H1 (cell line): ENCODE data around the gene IL23A. TPM values are rescaled to one million over a fixed set of nuclear protein-coding genes. Genes with fewer than 3 reads are reported as not detected.

Experiments
- CTCF ChIA-PET: fragments of 300-600 bp; sonication (Branson Sonifier 250); formaldehyde crosslinking; loops from one replicate; lab custom pipeline; 2021; ENCODE audit not compliant: partially characterized antibody; lab: Charles Lee
- POLR2A ChIA-PET: fragments of 300-600 bp; sonication (Branson Sonifier 250); formaldehyde crosslinking; loops from one replicate; lab custom pipeline; 2021; ENCODE audit warnings: inconsistent platforms; ENCODE audit not compliant: partially characterized antibody; lab: Charles Lee
- DNase-seq, 2 experiments: peaks; one replicate each; pipeline versions ENCODE4 v3.0.0 to v3.0.0-alpha.2; 2010 to 2022; ENCODE audit warnings: low spot score in 2 of 2, low read depth in 1 of 2, mixed read lengths in 1 of 2
- FAIRE-seq: peaks from 2 replicates; lab custom pipeline; 2011; peaks lifted over from hg19 to GRCh38; lab: Jason Lieb, UNC
- H2AFZ ChIP-seq: 2 replicates; pipeline ENCODE4 v1.8.1; 2012; ENCODE audit warnings: low read length, inconsistent platforms
- H2AK5ac ChIP-seq: 2 replicates; pipeline ENCODE4 v1.6.1; 2013; ENCODE audit warnings: low read depth, low read length
- H2BK120ac ChIP-seq: replicated peaks from 2 replicates; pipeline ENCODE3; 2013; ENCODE audit warnings: low read depth, low read length, inconsistent platforms
- H2BK12ac ChIP-seq: 2 replicates; pipeline ENCODE4 v1.6.1; 2013; ENCODE audit warnings: low read depth, low read length
- H2BK15ac ChIP-seq: 2 replicates; pipeline ENCODE4 v1.6.1; 2013; ENCODE audit warnings: low read length
- H2BK20ac ChIP-seq: 2 replicates; pipeline ENCODE4 v1.6.1; 2013; ENCODE audit warnings: low read length
- H2BK5ac ChIP-seq: 2 replicates; pipeline ENCODE4 v1.6.1; 2013; ENCODE audit warnings: low read depth, low read length
- H3K14ac ChIP-seq: 2 replicates; pipeline ENCODE4 v1.6.1; 2013; ENCODE audit warnings: inconsistent platforms; ENCODE audit not compliant: insufficient read length
- H3K18ac ChIP-seq: 2 replicates; pipeline ENCODE4 v1.6.1; 2013; ENCODE audit warnings: low read length; ENCODE audit errors: extremely low read depth
- H3K23ac ChIP-seq: 2 replicates; pipeline ENCODE4 v1.6.1; 2013; ENCODE audit warnings: inconsistent platforms; ENCODE audit not compliant: insufficient read length
- H3K23me2 ChIP-seq: 2 replicates; pipeline ENCODE4 v1.6.1; 2013; ENCODE audit warnings: low read depth, low read length
- H3K27ac ChIP-seq: 2 replicates; pipeline ENCODE4 v1.6.1; 2011; ENCODE audit warnings: low read depth, low read length, inconsistent platforms
- H3K27me3 ChIP-seq, 4 experiments: replicated peaks in 1 of 4; 1 replicate in 1 of 4; 2 replicates in 3 of 4; pipeline versions ENCODE4 v1.6.1 to v1.8.1; 2011 to 2013; ENCODE audit warnings: low read length in 3 of 4, mild to moderate bottlenecking in 3 of 4, inconsistent platforms in 2 of 4, mixed read lengths in 2 of 4, moderate library complexity in 1 of 4; ENCODE audit not compliant: control insufficient read depth in 3 of 4, insufficient read depth in 3 of 4; ENCODE audit errors: extremely low read depth in 1 of 4
- H3K36me3 ChIP-seq, 4 experiments: 2 replicates each; pipeline versions ENCODE4 v1.6.1 to v1.8.1; 2011 to 2013; ENCODE audit warnings: mild to moderate bottlenecking in 4 of 4, low read length in 3 of 4, moderate library complexity in 2 of 4, control low read depth in 1 of 4, inconsistent platforms in 1 of 4; ENCODE audit not compliant: insufficient read depth in 4 of 4, control insufficient read depth in 2 of 4
- H3K4ac ChIP-seq: replicated peaks from 2 replicates; pipeline ENCODE3; 2013; ENCODE audit warnings: low read length, low read depth, mixed read lengths, inconsistent platforms; ENCODE audit not compliant: insufficient read length
- H3K4me1 ChIP-seq, 4 experiments: replicated peaks in 1 of 4; 1 replicate in 1 of 4; 2 replicates in 3 of 4; pipeline versions ENCODE4 v1.6.1 to v1.8.1; 2011 to 2013; ENCODE audit warnings: low read length in 3 of 4, inconsistent platforms in 2 of 4, mixed read lengths in 1 of 4; ENCODE audit not compliant: insufficient read depth in 4 of 4, control insufficient read depth in 3 of 4
- H3K4me2 ChIP-seq, 2 experiments: 2 replicates each; pipeline versions ENCODE4 v1.6.1 to v1.8.1; 2011 to 2013; ENCODE audit warnings: low read depth in 2 of 2, low read length in 2 of 2, control low read depth in 1 of 2, inconsistent platforms in 1 of 2, mild to moderate bottlenecking in 1 of 2; ENCODE audit not compliant: insufficient read depth in 1 of 2
- H3K4me3 ChIP-seq, 4 experiments: fragments of 200-600, 300-600 bp in 1 of 4; sonication (generic), shearing (Covaris generic), sonication (Bioruptor Twin) in 1 of 4; 2 replicates each; pipeline versions ENCODE4 v1.5.1 to v1.8.1; 2011 to 2016; ENCODE audit warnings: low read length in 4 of 4, low read depth in 3 of 4, control low read depth in 2 of 4, inconsistent platforms in 2 of 4, mild to moderate bottlenecking in 2 of 4, mixed read lengths in 1 of 4, moderate library complexity in 1 of 4; ENCODE audit not compliant: insufficient read depth in 2 of 4; ENCODE audit errors: extremely low read depth in 1 of 4
- H3K56ac ChIP-seq: replicated peaks from 2 replicates; pipeline ENCODE3; 2013; ENCODE audit warnings: low read depth, mild to moderate bottlenecking, mixed read lengths, low read length, inconsistent platforms; ENCODE audit not compliant: insufficient read length
- H3K79me1 ChIP-seq: 2 replicates; pipeline ENCODE4 v1.6.1; 2013; ENCODE audit warnings: low read depth, low read length, control low read depth
- H3K79me2 ChIP-seq, 2 experiments: 2 replicates each; pipeline versions ENCODE4 v1.6.1 to v1.8.1; 2012 to 2013; ENCODE audit warnings: low read length in 2 of 2, mild to moderate bottlenecking in 2 of 2, inconsistent platforms in 1 of 2; ENCODE audit not compliant: insufficient read depth in 2 of 2, control insufficient read depth in 1 of 2
- H3K9ac ChIP-seq, 4 experiments: replicated peaks in 1 of 4; 1 replicate in 1 of 4; 2 replicates in 3 of 4; pipeline versions ENCODE4 v1.6.1 to v1.8.1; 2011 to 2013; ENCODE audit warnings: low read depth in 3 of 4, low read length in 3 of 4, control low read depth in 2 of 4, mild to moderate bottlenecking in 2 of 4, moderate library complexity in 2 of 4, inconsistent platforms in 1 of 4; ENCODE audit errors: extremely low read depth in 1 of 4
- H3K9me3 ChIP-seq, 2 experiments: 2 replicates each; pipeline versions ENCODE4 v1.6.1 to v1.8.1; 2012 to 2013; ENCODE audit warnings: mild to moderate bottlenecking in 2 of 2, moderate library complexity in 2 of 2, control low read depth in 1 of 2, inconsistent platforms in 1 of 2, low read depth in 1 of 2, low read length in 1 of 2, mixed read lengths in 1 of 2; ENCODE audit not compliant: insufficient read depth in 2 of 2
- H4K20me1 ChIP-seq, 2 experiments: replicated peaks in 1 of 2; 2 replicates each; pipeline versions ENCODE3 to v1.8.1; 2011 to 2013; ENCODE audit warnings: inconsistent platforms in 2 of 2, low read length in 2 of 2, mild to moderate bottlenecking in 1 of 2; ENCODE audit not compliant: insufficient read depth in 2 of 2, control insufficient read depth in 1 of 2
- H4K5ac ChIP-seq: 2 replicates; pipeline ENCODE4 v1.6.1; 2013; ENCODE audit warnings: low read length, low read depth, mixed read lengths, inconsistent platforms; ENCODE audit not compliant: insufficient read length
- H4K8ac ChIP-seq: 2 replicates; pipeline ENCODE4 v1.8.0; 2013; ENCODE audit warnings: mild to moderate bottlenecking, moderate library complexity, low read length, inconsistent platforms; ENCODE audit not compliant: insufficient read depth; ENCODE audit errors: extremely low read depth
- H4K91ac ChIP-seq: replicated peaks from 2 replicates; pipeline ENCODE3; 2013; ENCODE audit warnings: low read length, mixed read lengths, inconsistent platforms; ENCODE audit not compliant: insufficient read length
- CREB1 ChIP-seq: IDR thresholded peaks from 2 replicates; pipeline ENCODE4 v1.6.1; 2012; ENCODE audit warnings: inconsistent platforms
- GTF2F1 ChIP-seq: IDR thresholded peaks from 2 replicates; pipeline ENCODE4 v1.6.1; 2012; ENCODE audit warnings: low read depth, low read length, improper control_type of control experiment, borderline replicate concordance
- HDAC6 ChIP-seq: IDR thresholded peaks from one replicate; pipeline ENCODE4 v1.7.1; 2012; ENCODE audit warnings: low read depth, mild to moderate bottlenecking, inconsistent platforms, low read length, moderate library complexity
- JUN ChIP-seq: IDR thresholded peaks from 2 replicates; pipeline ENCODE4 v1.6.1; 2011; ENCODE audit warnings: low read depth, mild to moderate bottlenecking, improper control_type of control experiment, low read length
- NRF1 ChIP-seq: IDR thresholded peaks from 2 replicates; pipeline ENCODE4 v1.6.1; 2011; ENCODE audit warnings: mild to moderate bottlenecking, low read depth, low read length, improper control_type of control experiment
- RXRA ChIP-seq: IDR thresholded peaks from 2 replicates; pipeline ENCODE4 v1.6.1; 2011; ENCODE audit warnings: low read depth, mild to moderate bottlenecking, low read length, moderate library complexity; ENCODE audit not compliant: insufficient read depth
- SAP30 ChIP-seq: fragments of 300-600 bp; sonication (generic); IDR thresholded peaks from 2 replicates; pipeline ENCODE4 v1.7.1; 2012; ENCODE audit warnings: low read length, moderate library complexity, mild to moderate bottlenecking, inconsistent platforms; ENCODE audit not compliant: insufficient read depth, insufficient replicate concordance
- SUZ12 ChIP-seq: fragments of 200-600 bp; sonication (generic); IDR thresholded peaks from 2 replicates; pipeline ENCODE4 v1.6.1; 2012; ENCODE audit warnings: mild to moderate bottlenecking, inconsistent platforms, low read length, moderate library complexity, mixed read lengths
- TBP ChIP-seq: IDR thresholded peaks from 2 replicates; pipeline ENCODE4 v1.6.1; 2011; ENCODE audit warnings: low read depth, low read length, improper control_type of control experiment
- WGBS, 2 experiments: shearing (Covaris generic) in 1 of 2; methylation state at CpG; one replicate each; pipeline versions ENCODE4 v1.1.6 to v1.1.7; 2013 to 2015; ENCODE audit warnings: low lambda C conversion rate in 2 of 2, mixed read lengths in 2 of 2, inconsistent platforms in 1 of 2, low coverage in 1 of 2, missing lambda C conversion rate in 1 of 2; ENCODE audit not compliant: insufficient replicate concordance in 2 of 2, insufficient coverage in 1 of 2, insufficient read length in 1 of 2; ENCODE audit errors: extremely low coverage in 1 of 2, missing lambda C conversion rate in 1 of 2; 5-methylcytosine and 5-hydroxymethylcytosine counted together
- polyA plus RNA-seq, 7 experiments: library from polyadenylated mRNA; depleted of rRNA in 3 of 7; stranded (reverse) in 5 of 7; unstranded in 2 of 7; fragments of >200 nt in 5 of 7; fragments of 200-250 nt in 2 of 7; gene quantifications; 1 replicate in 5 of 7; 2 replicates in 1 of 7; 4 replicates in 1 of 7; pipeline versions ENCODE4 v1.2.1 to v1.2.3, GENCODE V29; 2011 to 2013; ENCODE audit warnings: missing spikeins in 2 of 7, mixed read lengths in 2 of 7
- total RNA-seq: library from RNA; stranded (reverse); fragmentation: NEBNext Ultra II Directional; extraction: Animal tissue kit (Norgen Biotek cat#: 25700); gene quantifications from 2 replicates; pipeline ENCODE4 v1.2.1, GENCODE V29; 2021
- TF ChIP-seq, protein P1 (sequence below): IDR thresholded peaks from 2 replicates; pipeline ENCODE4 v1.6.1; 2012; ENCODE audit warnings: low read length, inconsistent platforms

IL23A gene
- total and polyA plus RNA-seq, 2 of the 8 experiments (the other 6 are each of a cell fraction or from before 2014, with no cell fraction given) = 2.3 to 3.6 TPM

DNA sequence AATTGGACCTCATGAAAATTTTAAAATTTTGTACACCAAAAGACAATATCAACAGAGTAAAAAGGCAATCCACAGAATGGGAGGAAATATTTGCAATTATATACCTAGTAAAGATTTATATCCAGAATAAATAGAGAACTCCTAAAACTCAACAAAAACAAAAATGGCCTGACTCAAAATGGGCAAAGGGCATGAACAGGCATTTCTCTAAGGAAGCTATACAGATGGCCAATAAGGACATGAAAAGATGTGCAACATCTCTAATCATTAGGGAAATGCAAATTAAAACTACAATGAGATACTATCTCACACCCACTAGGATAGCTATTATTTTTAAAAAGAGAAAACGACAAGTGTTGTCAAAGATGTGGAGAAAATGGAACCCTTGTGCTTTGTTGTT, 34.8 kb downstream of the IL23A start:
- no peaks in the 10 kb centered on the region for H3K9me3 ChIP-seq

More for the DNA sequence above, 34.8 kb downstream of the IL23A start:
- Histone ChIP-seq H4K8ac (no peak overlapping the region), H3K27ac (no peak overlapping the region), H3K23me2 (no peaks in the 10 kb centered on the region), H2BK120ac (no peak overlapping the region), H4K91ac (no peak overlapping the region), H2AK5ac (no peak overlapping the region), H3K18ac (no peak overlapping the region), H3K9ac (no peak overlapping the region), H3K36me3 (no peaks in the 10 kb centered on the region), H3K4me1 (peaks cover 0 to 5% (median 0%) of the 10 kb centered on the region in 4 experiments; a peak in 3 of 7 replicates), H3K4ac (no peak overlapping the region), H2BK5ac (no peak overlapping the region), H4K20me1 (no peaks in the 10 kb centered on the region), H3K79me1 (no peaks in the 10 kb centered on the region), H4K5ac (no peak overlapping the region), H3K79me2 (no peaks in the 10 kb centered on the region), H2AFZ (no peak overlapping the region), H3K4me3 (no peak overlapping the region), H2BK20ac (no peak overlapping the region), H3K23ac (no peak overlapping the region), H3K4me2 (no peak overlapping the region), H2BK12ac (no peak overlapping the region), H2BK15ac (no peak overlapping the region), H3K56ac (no peak overlapping the region), H3K27me3 (no peaks in the 10 kb centered on the region), H3K14ac (no peak overlapping the region)
- ChIA-PET CTCF (no interaction called here), POLR2A (no interaction called here)
- TF ChIP-seq SUZ12 = no peak
- no peak for TF ChIP-seq RXRA
- no peak for TF ChIP-seq JUN
- TF ChIP-seq NRF1 = no peak
- no peak for TF ChIP-seq HDAC6
- TF ChIP-seq TBP = no peak
- TF ChIP-seq, protein P1, sequence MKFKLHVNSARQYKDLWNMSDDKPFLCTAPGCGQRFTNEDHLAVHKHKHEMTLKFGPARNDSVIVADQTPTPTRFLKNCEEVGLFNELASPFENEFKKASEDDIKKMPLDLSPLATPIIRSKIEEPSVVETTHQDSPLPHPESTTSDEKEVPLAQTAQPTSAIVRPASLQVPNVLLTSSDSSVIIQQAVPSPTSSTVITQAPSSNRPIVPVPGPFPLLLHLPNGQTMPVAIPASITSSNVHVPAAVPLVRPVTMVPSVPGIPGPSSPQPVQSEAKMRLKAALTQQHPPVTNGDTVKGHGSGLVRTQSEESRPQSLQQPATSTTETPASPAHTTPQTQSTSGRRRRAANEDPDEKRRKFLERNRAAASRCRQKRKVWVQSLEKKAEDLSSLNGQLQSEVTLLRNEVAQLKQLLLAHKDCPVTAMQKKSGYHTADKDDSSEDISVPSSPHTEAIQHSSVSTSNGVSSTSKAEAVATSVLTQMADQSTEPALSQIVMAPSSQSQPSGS = no peak
- TF ChIP-seq GTF2F1 = no peak
- no peak for TF ChIP-seq CREB1
- TF ChIP-seq SAP30 = no peak
- DNase-seq (no peak), FAIRE-seq (no peak)
- WGBS, 2 experiments = 91% methylated on average over 1 of the region's 1 CpG; no CpG with 5 or more reads in 1 of the 2 experiments
